SU-DHL-6 (cell line): ENCODE data around the gene NR1H4.

Experiments used
- H2AFZ ChIP-seq: fragments of 200-600 bp; sonication (generic); 2 replicates; pipeline ENCODE4 v1.6.1; 2014; ENCODE audit warnings: low read depth, mild to moderate bottlenecking, moderate library complexity, mixed read lengths, antibody characterized with exemption, low read length; ENCODE audit not compliant: severe bottlenecking
- H3F3A ChIP-seq: fragments of 200-600 bp; shearing (Covaris generic); 2 replicates; pipeline ENCODE4 v1.6.0; 2016; ENCODE audit warnings: antibody characterized with exemption, mild to moderate bottlenecking; ENCODE audit not compliant: insufficient read depth
- H3K27ac ChIP-seq: fragments of 200-600 bp; sonication (generic); 2 replicates; pipeline ENCODE4 v1.5.1; 2016; ENCODE audit warnings: low read depth, mild to moderate bottlenecking, low read length, moderate library complexity, mixed read lengths
- H3K27me3 ChIP-seq: fragments of 200-600 bp; sonication (generic), shearing (Covaris generic); 2 replicates; pipeline ENCODE4 v1.6.0; 2014; ENCODE audit warnings: mild to moderate bottlenecking, low read length
- H3K36me3 ChIP-seq: fragments of 200-600 bp; sonication (generic); 2 replicates; pipeline ENCODE4 v1.6.1; 2014; ENCODE audit warnings: mild to moderate bottlenecking, low read length, mixed read lengths
- H3K4me2 ChIP-seq: fragments of 300-600, 200-600 bp; shearing (Covaris generic), sonication (generic); 2 replicates; pipeline ENCODE4 v1.6.0; 2014; ENCODE audit warnings: low read length, low read depth, mild to moderate bottlenecking; ENCODE audit not compliant: poor library complexity, severe bottlenecking
- H3K4me3 ChIP-seq: fragments of 200-600 bp; sonication (generic); 2 replicates; pipeline ENCODE4 v1.5.1; 2014; ENCODE audit warnings: antibody characterized with exemption, low read length, mild to moderate bottlenecking, mixed read lengths; ENCODE audit not compliant: insufficient read depth, poor library complexity, severe bottlenecking
- H3K79me2 ChIP-seq: fragments of 200-600 bp; sonication (generic); 2 replicates; pipeline ENCODE4 v1.6.1; 2014; ENCODE audit warnings: mild to moderate bottlenecking, low read length, moderate library complexity; ENCODE audit not compliant: insufficient read depth
- H3K9ac ChIP-seq: fragments of 200-600 bp; sonication (generic); 2 replicates; pipeline ENCODE4 v1.7.0; 2014; ENCODE audit warnings: mild to moderate bottlenecking, low read length
- H3K9me2 ChIP-seq: fragments of 200-600 bp; sonication (generic); replicated peaks from 2 replicates; pipeline ENCODE4 v1.6.1; 2014; ENCODE audit warnings: low read length; ENCODE audit not compliant: insufficient read depth
- H3K9me3 ChIP-seq: fragments of 200-600 bp; sonication (generic); 2 replicates; pipeline ENCODE4 v1.6.1; 2014; ENCODE audit warnings: low read length, mixed read lengths; ENCODE audit not compliant: insufficient read depth
- H4K20me1 ChIP-seq: fragments of 200-600 bp; sonication (generic); 2 replicates; pipeline ENCODE4 v1.6.1; 2014; ENCODE audit warnings: low read depth, mild to moderate bottlenecking, antibody characterized with exemption, low read length, moderate library complexity, mixed read lengths
- CTCF ChIP-seq: fragments of 200-600 bp; sonication (generic); IDR thresholded peaks from one replicate; pipeline ENCODE4 v1.5.1; 2017; ENCODE audit warnings: antibody characterized with exemption, mild to moderate bottlenecking, low read length, moderate library complexity; ENCODE audit not compliant: insufficient read depth, poor library complexity, severe bottlenecking
- EZH2phosphoT487 ChIP-seq: fragments of 200-600 bp; sonication (generic), shearing (Covaris generic); conservative IDR thresholded peaks from 2 replicates; pipeline ENCODE4 v1.6.1; 2018; ENCODE audit warnings: mild to moderate bottlenecking, antibody characterized with exemption, low read length, moderate library complexity, mixed read lengths

NR1H4 gene

GRCh38 chr12:100443434-100443833 lies 30.2 kb upstream of the NR1H4 start:
- H3K27ac ChIP-seq: no peak overlapping the region
- H3K9me3 ChIP-seq: no peaks in the 10 kb centered on the region
- H3K4me2 ChIP-seq: no peak overlapping the region
- no peaks in the 10 kb centered on the region for H3K79me2 ChIP-seq
- no peaks in the 10 kb centered on the region for H4K20me1 ChIP-seq
- H2AFZ ChIP-seq: no peak overlapping the region
- no peak overlapping the region for H3K4me3 ChIP-seq
- H3F3A ChIP-seq: no peaks in the 10 kb centered on the region
- no peak for TF ChIP-seq CTCF
- TF ChIP-seq EZH2phosphoT487: no peak
- H3K9ac ChIP-seq: no peak overlapping the region
- H3K9me2 ChIP-seq: no peaks in the 10 kb centered on the region
- H3K27me3 ChIP-seq: no peaks in the 10 kb centered on the region
- no peaks in the 10 kb centered on the region for H3K36me3 ChIP-seq

- TF ChIP-seq CTCF: no peak
- TF ChIP-seq EZH2phosphoT487: no peak
- no peak overlapping the region for H3K27ac ChIP-seq
- no peak overlapping the region for H3K4me2 ChIP-seq
- no peak overlapping the region for H3K4me3 ChIP-seq
- no peaks in the 10 kb centered on the region for H3K9me2 ChIP-seq
- no peaks in the 10 kb centered on the region for H3K79me2 ChIP-seq
- H3K36me3 ChIP-seq: no peaks in the 10 kb centered on the region
- H3F3A ChIP-seq: no peaks in the 10 kb centered on the region
- no peaks in the 10 kb centered on the region for H4K20me1 ChIP-seq
- no peaks in the 10 kb centered on the region for H3K27me3 ChIP-seq
- no peaks in the 10 kb centered on the region for H3K9me3 ChIP-seq
- H3K9ac ChIP-seq: no peak overlapping the region
- H2AFZ ChIP-seq: no peak overlapping the region
Measured at GRCh38 chr12:100445081-100445481, 28.6 kb upstream of the NR1H4 start.

DNA sequence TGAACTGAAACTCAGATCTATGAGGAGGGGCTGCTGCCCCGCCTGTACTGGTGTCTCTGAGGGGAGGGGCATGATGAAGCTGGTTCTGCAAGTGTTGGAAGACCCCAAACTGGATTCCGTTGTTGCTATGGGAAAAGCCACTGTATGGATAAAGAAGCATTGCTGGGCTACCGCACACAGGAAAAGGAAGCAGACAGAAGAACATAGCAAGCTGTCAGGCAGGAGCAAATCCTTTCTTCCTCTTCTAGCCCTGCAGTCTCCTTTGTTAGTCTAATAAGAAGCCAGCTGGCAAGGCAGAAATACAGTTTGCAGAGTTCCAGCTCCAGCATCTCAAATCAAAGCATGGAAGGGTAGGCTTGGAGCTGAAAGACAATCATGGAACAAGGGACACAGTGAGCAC lies 26.3 kb upstream of the NR1H4 start:
- H4K20me1 ChIP-seq: no peaks in the 10 kb centered on the region
- H3K27ac ChIP-seq: no peak overlapping the region
- TF ChIP-seq CTCF: no peak
- no peak for TF ChIP-seq EZH2phosphoT487
- no peak overlapping the region for H3K4me3 ChIP-seq
- H3K9me2 ChIP-seq: no peaks in the 10 kb centered on the region
- no peak overlapping the region for H3K4me2 ChIP-seq
- H3F3A ChIP-seq: no peaks in the 10 kb centered on the region
- H3K36me3 ChIP-seq: no peaks in the 10 kb centered on the region
- H3K9ac ChIP-seq: no peak overlapping the region
- no peak overlapping the region for H2AFZ ChIP-seq
- H3K27me3 ChIP-seq: no peaks in the 10 kb centered on the region
- no peaks in the 10 kb centered on the region for H3K79me2 ChIP-seq
- no peaks in the 10 kb centered on the region for H3K9me3 ChIP-seq

DNA sequence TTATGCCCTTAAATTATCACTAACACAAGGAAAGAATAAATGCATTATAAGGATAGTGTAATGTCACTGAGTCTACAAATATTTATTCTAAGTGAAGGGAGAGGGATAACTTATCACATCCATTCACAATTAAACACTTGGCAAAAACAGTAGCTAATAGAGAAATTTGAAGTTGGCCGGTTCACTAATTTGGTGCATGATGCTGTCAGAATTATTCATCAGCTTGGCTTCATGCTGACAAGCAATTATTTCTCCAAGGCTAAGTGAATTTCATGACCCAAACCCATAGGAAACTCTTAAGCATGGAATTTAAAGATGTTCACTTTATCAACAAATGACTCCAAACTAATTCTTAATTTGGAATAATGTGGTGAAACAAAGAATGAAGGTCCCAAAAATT lies 25.0 kb upstream of the NR1H4 start:
- Histone ChIP-seq H3F3A (no peaks in the 10 kb centered on the region), H2AFZ (no peak overlapping the region), H3K9me2 (no peaks in the 10 kb centered on the region), H3K4me2 (no peak overlapping the region), H3K9me3 (no peaks in the 10 kb centered on the region), H3K9ac (no peak overlapping the region), H3K4me3 (no peak overlapping the region), H3K27ac (no peak overlapping the region), H3K79me2 (no peaks in the 10 kb centered on the region), H3K36me3 (no peaks in the 10 kb centered on the region), H4K20me1 (no peaks in the 10 kb centered on the region), H3K27me3 (no peaks in the 10 kb centered on the region)
- TF ChIP-seq EZH2phosphoT487: no peak
- no peak for TF ChIP-seq CTCF
